ENCODE data around the gene CYP4B1.

DNA sequence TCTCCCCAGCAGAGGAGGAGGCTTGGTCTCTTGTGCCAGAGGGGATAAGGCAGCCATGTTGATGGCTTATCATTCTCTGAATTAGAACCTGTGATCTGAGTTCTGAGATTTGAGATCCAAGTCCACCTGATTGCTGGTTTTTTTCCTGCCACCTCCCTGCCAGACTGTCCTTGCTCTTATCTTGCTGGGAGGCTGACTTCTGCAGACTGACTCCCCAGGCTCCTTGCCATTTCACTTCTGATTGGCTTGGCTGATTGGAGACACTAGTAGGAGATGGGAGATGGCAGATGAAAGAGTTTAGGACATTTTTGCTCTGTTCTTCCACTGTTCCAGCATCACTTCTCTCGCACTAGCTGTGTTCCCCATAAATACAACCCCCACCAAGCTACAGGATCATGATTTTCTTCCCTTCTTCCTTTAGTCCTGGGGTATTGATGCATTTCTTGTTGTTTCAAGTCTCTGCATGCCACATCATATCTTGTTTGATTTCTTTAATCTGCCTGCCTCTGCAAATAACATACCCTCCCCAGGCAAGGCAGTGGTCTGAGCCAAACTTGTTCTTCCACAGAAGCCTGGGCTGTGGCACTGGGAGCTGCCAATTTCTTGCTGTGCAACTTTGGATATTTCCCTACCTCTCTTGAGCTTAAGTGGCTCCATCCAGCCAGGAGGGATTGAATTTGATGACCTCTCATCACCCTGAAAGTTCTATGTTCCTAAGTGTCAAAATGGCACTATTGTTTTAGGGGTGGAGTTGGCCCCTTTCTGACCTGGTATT, 963 bp upstream of the CYP4B1 start:
- TF ChIP-seq CTCF (IDR thresholded peaks at IDR 0.05) = no peak
- TF ChIP-seq POLR2AphosphoS5 (IDR thresholded peaks at IDR 0.05; ENCODE audit: insufficient read depth in 1 of 2, low read depth in 1 of 2) = no peak
